ENCODE measurements around the gene C19orf33. TPM values are rescaled to one million over a fixed set of nuclear protein-coding genes. Genes with fewer than 3 reads are reported as not detected.
A peak's percentile ranks its signal among the peaks of the same experiment; 100 is the strongest.

Gene C19orf33
- total and polyA plus RNA-seq, 4 donors: 2.0 to 259 (median 12.5) TPM

GRCh38 chr19:38304352-38304865 lies 358 bp downstream of the C19orf33 start:
- no peak overlapping the region for H3K4me3 ChIP-seq (ENCODE audit: low read length in 2 of 2)
- intact Hi-C loops (cut with DNase I): no loop called here
- no peak for ATAC-seq (ENCODE audit: low FRiP score)
- no peak overlapping the region for H3K27ac ChIP-seq (ENCODE audit: low read depth in 1 of 2, low read length in 2 of 2)
- H3K27me3 ChIP-seq (ENCODE audit: control insufficient read depth in 1 of 2, insufficient read depth in 2 of 2, low read length in 1 of 2): no peaks in the 10 kb centered on the region
- WGBS, 2 donors: 75 to 79% methylated on average over 27 of the region's 27 CpGs
- peaks cover 0 to 3% of the 10 kb centered on the region in 2 donors for H3K36me3 ChIP-seq (ENCODE audit: control insufficient read depth in 1 of 2, insufficient read depth in 2 of 2, low read length in 1 of 2)
- no peaks in the 10 kb centered on the region for H3K9me3 ChIP-seq (ENCODE audit: control insufficient read depth, low read length)
- H3K4me1 ChIP-seq (ENCODE audit: control insufficient read depth in 1 of 2, insufficient read depth in 2 of 2, low read length in 2 of 2): no peaks in the 10 kb centered on the region
- no peak for DNase-seq

GRCh38 chr19:38304866-38305429 lies 897 bp downstream of the C19orf33 start:
- Histone ChIP-seq H3K4me3 (ENCODE audit: low read length in 2 of 2) (no peak overlapping the region), H3K27ac (ENCODE audit: low read depth in 1 of 2, low read length in 2 of 2) (no peak overlapping the region), H3K4me1 (ENCODE audit: control insufficient read depth in 1 of 2, insufficient read depth in 2 of 2, low read length in 2 of 2) (no peaks in the 10 kb centered on the region), H3K27me3 (ENCODE audit: control insufficient read depth in 1 of 2, insufficient read depth in 2 of 2, low read length in 1 of 2) (no peaks in the 10 kb centered on the region), H3K9me3 (ENCODE audit: control insufficient read depth, low read length) (no peaks in the 10 kb centered on the region), H3K36me3 (ENCODE audit: control insufficient read depth in 1 of 2, insufficient read depth in 2 of 2, low read length in 1 of 2) (peaks cover 0 to 3% of the 10 kb centered on the region in 2 donors)
- peak; percentile 58 for ATAC-seq (ENCODE audit: low FRiP score)
- intact Hi-C loops (cut with DNase I): no loop called here
- 77 to 79% methylated on average over 28 to 29 of the region's 29 CpGs for WGBS, 2 donors
- no peak for DNase-seq

- H3K4me3 ChIP-seq (ENCODE audit: low read length in 2 of 2): no peak overlapping the region
- ATAC-seq (ENCODE audit: low FRiP score): no peak
- H3K27ac ChIP-seq (ENCODE audit: low read depth in 1 of 2, low read length in 2 of 2): no peak overlapping the region
- no peak for DNase-seq
- H3K27me3 ChIP-seq (ENCODE audit: control insufficient read depth in 1 of 2, insufficient read depth in 2 of 2, low read length in 1 of 2): no peaks in the 10 kb centered on the region
- H3K4me1 ChIP-seq (ENCODE audit: control insufficient read depth in 1 of 2, insufficient read depth in 2 of 2, low read length in 2 of 2): no peaks in the 10 kb centered on the region
- intact Hi-C loops (cut with DNase I): no loop called here
- peaks cover 0 to 3% of the 10 kb centered on the region in 2 donors for H3K36me3 ChIP-seq (ENCODE audit: control insufficient read depth in 1 of 2, insufficient read depth in 2 of 2, low read length in 1 of 2)
- WGBS, 2 donors: 85 to 87% methylated on average over 3 of the region's 3 CpGs
- no peaks in the 10 kb centered on the region for H3K9me3 ChIP-seq (ENCODE audit: control insufficient read depth, low read length)
Observed at GRCh38 chr19:38306236-38306635, 2.2 kb downstream of the C19orf33 start.

GRCh38 chr19:38307076-38307475 lies 3.0 kb downstream of the C19orf33 start:
- ATAC-seq (ENCODE audit: low FRiP score): no peak
- peaks cover 0 to 3% of the 10 kb centered on the region in 2 donors for H3K36me3 ChIP-seq (ENCODE audit: control insufficient read depth in 1 of 2, insufficient read depth in 2 of 2, low read length in 1 of 2)

GRCh38 chr19:38307597-38307996 lies 3.5 kb downstream of the C19orf33 start:
- no peak for ATAC-seq (ENCODE audit: low FRiP score)
- Histone ChIP-seq H3K27ac (ENCODE audit: low read depth in 1 of 2, low read length in 2 of 2) (no peak overlapping the region), H3K36me3 (ENCODE audit: control insufficient read depth in 1 of 2, insufficient read depth in 2 of 2, low read length in 1 of 2) (peaks cover 0 to 3% of the 10 kb centered on the region in 2 donors)

More at GRCh38 chr19:38307076-38307475, 3.0 kb downstream of the C19orf33 start:
- no peaks in the 10 kb centered on the region for H3K27me3 ChIP-seq (ENCODE audit: control insufficient read depth in 1 of 2, insufficient read depth in 2 of 2, low read length in 1 of 2)
- intact Hi-C loops (cut with DNase I): no loop called here
- no peak for DNase-seq
- no peak overlapping the region for H3K4me3 ChIP-seq (ENCODE audit: low read length in 2 of 2)
- no peak overlapping the region for H3K27ac ChIP-seq (ENCODE audit: low read depth in 1 of 2, low read length in 2 of 2)
- no peaks in the 10 kb centered on the region for H3K4me1 ChIP-seq (ENCODE audit: control insufficient read depth in 1 of 2, insufficient read depth in 2 of 2, low read length in 2 of 2)
- no peaks in the 10 kb centered on the region for H3K9me3 ChIP-seq (ENCODE audit: control insufficient read depth, low read length)
- WGBS, 2 donors: 97 to 98% methylated on average over 4 of the region's 4 CpGs

GRCh38 chr19:38308006-38308766 lies 4.1 kb downstream of the C19orf33 start:
- H3K9me3 ChIP-seq (ENCODE audit: control insufficient read depth, low read length): no peaks in the 10 kb centered on the region
- DNase-seq: no peak
- ATAC-seq (ENCODE audit: low FRiP score): no peak
- H3K27ac ChIP-seq (ENCODE audit: low read depth in 1 of 2, low read length in 2 of 2): no peak overlapping the region
- 86 to 90% methylated on average over 12 of the region's 12 CpGs for WGBS, 2 donors
- H3K27me3 ChIP-seq (ENCODE audit: control insufficient read depth in 1 of 2, insufficient read depth in 2 of 2, low read length in 1 of 2): no peaks in the 10 kb centered on the region
- peaks cover 0 to 3% of the 10 kb centered on the region in 2 donors for H3K36me3 ChIP-seq (ENCODE audit: control insufficient read depth in 1 of 2, insufficient read depth in 2 of 2, low read length in 1 of 2)
- intact Hi-C loops (cut with DNase I): no loop called here
- no peak overlapping the region for H3K4me3 ChIP-seq (ENCODE audit: low read length in 2 of 2)
- no peaks in the 10 kb centered on the region for H3K4me1 ChIP-seq (ENCODE audit: control insufficient read depth in 1 of 2, insufficient read depth in 2 of 2, low read length in 2 of 2)

More at GRCh38 chr19:38307597-38307996, 3.5 kb downstream of the C19orf33 start:
- no peak for DNase-seq
- H3K27me3 ChIP-seq (ENCODE audit: control insufficient read depth in 1 of 2, insufficient read depth in 2 of 2, low read length in 1 of 2): no peaks in the 10 kb centered on the region
- intact Hi-C loops (cut with DNase I): no loop called here
- no peaks in the 10 kb centered on the region for H3K4me1 ChIP-seq (ENCODE audit: control insufficient read depth in 1 of 2, insufficient read depth in 2 of 2, low read length in 2 of 2)
- H3K9me3 ChIP-seq (ENCODE audit: control insufficient read depth, low read length): no peaks in the 10 kb centered on the region
- 89 to 90% methylated on average over 8 of the region's 8 CpGs for WGBS, 2 donors
- no peak overlapping the region for H3K4me3 ChIP-seq (ENCODE audit: low read length in 2 of 2)

- no peaks in the 10 kb centered on the region for H3K4me1 ChIP-seq (ENCODE audit: control insufficient read depth in 1 of 2, insufficient read depth in 2 of 2, low read length in 2 of 2)
- no peaks in the 10 kb centered on the region for H3K9me3 ChIP-seq (ENCODE audit: control insufficient read depth, low read length)
- no peak overlapping the region for H3K27ac ChIP-seq (ENCODE audit: low read depth in 1 of 2, low read length in 2 of 2)
- intact Hi-C loops (cut with DNase I): no loop called here
- no peaks in the 10 kb centered on the region for H3K27me3 ChIP-seq (ENCODE audit: control insufficient read depth in 1 of 2, insufficient read depth in 2 of 2, low read length in 1 of 2)
- peaks cover 0 to 3% of the 10 kb centered on the region in 2 donors for H3K36me3 ChIP-seq (ENCODE audit: control insufficient read depth in 1 of 2, insufficient read depth in 2 of 2, low read length in 1 of 2)
- no peak overlapping the region for H3K4me3 ChIP-seq (ENCODE audit: low read length in 2 of 2)
- WGBS, 2 donors: 86 to 89% methylated on average over 24 of the region's 24 CpGs
- ATAC-seq (ENCODE audit: low FRiP score) (no peak), DNase-seq (no peak)
Observed at GRCh38 chr19:38308926-38309614, 5.0 kb downstream of the C19orf33 start.

- no peak for DNase-seq
- Histone ChIP-seq H3K4me3 (ENCODE audit: low read length in 2 of 2) (no peak overlapping the region), H3K27me3 (ENCODE audit: control insufficient read depth in 1 of 2, insufficient read depth in 2 of 2, low read length in 1 of 2) (no peaks in the 10 kb centered on the region), H3K9me3 (ENCODE audit: control insufficient read depth, low read length) (no peaks in the 10 kb centered on the region), H3K4me1 (ENCODE audit: control insufficient read depth in 1 of 2, insufficient read depth in 2 of 2, low read length in 2 of 2) (no peaks in the 10 kb centered on the region), H3K27ac (ENCODE audit: low read depth in 1 of 2, low read length in 2 of 2) (no peak overlapping the region), H3K36me3 (ENCODE audit: control insufficient read depth in 1 of 2, insufficient read depth in 2 of 2, low read length in 1 of 2) (peaks cover 0 to 3% of the 10 kb centered on the region in 2 donors)
- ATAC-seq (ENCODE audit: low FRiP score): no peak
- intact Hi-C loops (cut with DNase I): no loop called here
- WGBS, 2 donors: 97% methylated on average over 3 of the region's 3 CpGs
Observed at GRCh38 chr19:38309615-38310278, 5.7 kb downstream of the C19orf33 start.
